Stimulated activated CD4-positive, alpha-beta T cell treated with anti-CD3 and anti-CD28 coated beads, Interleukin-1b, Interleukin-23, amount 100 ng/mL, for 48 hours (primary cell): ENCODE results near the gene GOSR1.
"Not testable (repeated sequence)": the region's sequence is repeated elsewhere in the genome, so short reads cannot be mapped to it uniquely, and the experiment has no call there.

Experiments
- DNase-seq: peaks from one replicate; pipeline ENCODE4 v3.0.0-alpha.2; 2020

GOSR1 gene

DNA sequence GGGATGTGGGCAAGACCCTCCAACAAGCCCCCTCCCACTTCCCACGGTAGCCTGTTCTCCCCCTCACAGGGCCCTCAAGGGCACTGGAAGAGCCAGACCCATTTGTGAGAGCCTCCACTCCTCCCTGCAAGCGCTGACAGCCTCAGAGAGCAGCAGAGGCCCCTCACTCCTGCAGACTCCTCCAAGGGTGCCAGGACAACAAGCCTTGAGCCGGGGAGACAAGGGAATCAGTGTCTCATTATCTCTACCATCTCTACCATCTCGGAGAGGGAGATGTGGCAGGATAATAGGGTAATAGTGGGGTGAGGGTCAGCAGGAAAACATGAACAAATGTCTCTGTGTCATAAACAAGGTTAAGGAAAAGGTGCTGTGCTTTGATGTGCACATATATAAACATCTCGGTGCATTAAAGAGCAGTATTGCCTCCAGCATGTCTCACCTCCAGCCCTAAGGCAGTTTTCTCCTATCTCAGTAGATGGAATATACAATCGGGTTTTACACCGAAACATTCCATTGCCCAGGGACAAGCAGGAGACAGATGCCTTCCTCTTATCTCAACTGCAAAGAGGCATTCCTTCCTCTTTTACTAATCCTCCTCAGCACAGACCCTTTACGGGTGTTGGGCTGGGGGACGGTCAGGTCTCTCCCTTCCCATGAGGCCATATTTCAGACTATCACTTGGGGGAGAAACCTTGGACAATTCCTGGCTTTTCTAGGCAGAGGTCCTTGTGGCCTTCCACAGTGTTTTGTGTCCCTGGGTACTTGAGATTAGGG lies 86.1 kb downstream of the GOSR1 start:
- not testable (repeated sequence) for DNase-seq

DNA sequence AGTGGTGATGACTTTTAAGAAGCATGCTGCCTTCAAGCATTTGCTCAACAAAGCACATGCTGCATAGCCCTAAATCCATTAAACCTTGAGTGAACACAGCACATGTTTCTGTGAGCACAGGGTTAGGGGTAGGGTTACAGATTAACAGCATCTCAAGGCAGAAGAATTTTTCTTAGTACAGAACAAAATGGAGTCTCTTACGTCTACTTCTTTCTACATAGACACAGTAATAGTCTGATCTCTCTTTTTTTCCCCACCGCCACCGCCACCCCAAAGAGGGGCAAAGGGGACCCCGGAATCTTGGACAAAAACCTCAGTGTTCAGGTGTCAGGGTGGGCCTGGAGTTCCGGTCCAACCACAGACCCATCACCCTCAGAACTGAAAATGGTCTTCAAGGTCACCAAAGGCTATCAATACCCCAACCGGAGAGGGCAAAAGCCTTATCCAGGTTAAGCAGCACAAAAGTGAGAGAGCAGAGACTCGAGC lies 86.7 kb downstream of the GOSR1 start:
- not testable (repeated sequence) for DNase-seq

DNA sequence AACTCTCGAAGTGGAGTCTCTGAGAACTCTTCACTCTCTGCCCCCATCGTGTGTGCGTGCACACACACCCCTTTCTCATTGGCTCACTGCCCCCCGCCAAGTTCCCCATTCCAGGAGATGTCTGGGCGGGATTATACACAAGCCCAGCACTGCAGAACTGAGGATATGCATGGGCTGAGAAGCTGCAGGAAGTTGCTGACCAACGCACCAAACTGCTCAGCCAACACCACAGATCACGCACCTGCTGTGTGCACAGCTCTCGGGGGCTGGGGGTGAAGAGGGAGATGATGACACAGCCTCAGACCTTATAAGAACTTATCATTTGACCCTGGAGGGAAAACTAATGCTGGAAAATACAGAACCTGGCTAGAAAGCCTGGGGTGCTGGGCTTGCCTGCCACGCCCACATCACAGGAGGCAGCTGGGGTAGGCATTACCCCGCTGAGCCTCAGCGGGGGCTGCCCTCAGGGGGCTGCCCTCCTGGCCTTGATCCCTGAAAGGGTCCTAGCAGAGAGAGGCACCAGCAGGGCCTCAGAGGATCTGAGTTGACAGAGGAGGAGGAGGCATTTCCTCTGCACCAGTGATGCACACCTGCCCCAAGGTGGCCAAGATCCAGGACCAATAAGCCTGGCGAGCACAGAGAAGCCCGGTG lies 87.3 kb downstream of the GOSR1 start:
- DNase-seq = not testable (repeated sequence)

DNA sequence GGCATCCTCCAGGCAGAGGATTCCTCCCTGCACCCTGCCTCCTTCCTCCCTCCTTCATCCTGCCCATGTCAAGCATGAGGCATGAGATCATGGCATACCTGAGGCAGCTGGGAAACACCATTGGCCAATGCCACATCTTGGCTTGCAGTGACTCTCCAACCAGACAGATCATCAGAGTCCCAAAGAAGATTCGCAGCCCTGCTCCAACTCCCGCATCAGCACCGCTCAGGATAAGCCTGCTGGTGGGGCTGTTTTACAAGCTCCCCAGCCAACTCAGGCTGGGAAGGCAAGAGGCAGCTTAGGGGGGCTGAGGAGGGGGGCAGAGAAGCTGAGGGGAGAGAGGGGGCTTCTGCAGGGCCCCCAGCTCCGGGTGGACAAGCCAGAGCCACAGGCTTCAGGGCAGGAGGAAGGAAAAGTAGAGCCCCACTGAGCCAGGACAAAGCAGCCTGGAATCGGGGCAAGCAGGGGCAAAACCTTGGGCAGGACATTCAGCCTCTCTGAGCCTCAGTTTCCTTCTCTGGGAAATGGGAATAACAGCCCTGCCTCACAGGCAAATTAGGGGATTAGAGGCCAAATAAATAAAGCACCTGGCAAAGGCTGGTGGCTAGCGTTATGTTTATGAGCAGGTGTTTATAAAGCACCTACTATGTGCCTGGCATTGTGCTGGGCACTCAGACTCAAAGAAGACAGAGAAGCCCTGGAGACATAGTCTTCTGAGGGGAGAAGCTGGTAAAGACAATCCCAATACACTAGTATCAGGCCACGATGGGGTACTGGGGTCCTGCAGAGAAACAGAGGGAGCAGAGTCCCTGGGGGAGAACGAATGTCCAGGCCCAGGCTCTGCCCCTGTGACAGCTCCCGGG lies 88.1 kb downstream of the GOSR1 start:
- no peak for DNase-seq

DNA sequence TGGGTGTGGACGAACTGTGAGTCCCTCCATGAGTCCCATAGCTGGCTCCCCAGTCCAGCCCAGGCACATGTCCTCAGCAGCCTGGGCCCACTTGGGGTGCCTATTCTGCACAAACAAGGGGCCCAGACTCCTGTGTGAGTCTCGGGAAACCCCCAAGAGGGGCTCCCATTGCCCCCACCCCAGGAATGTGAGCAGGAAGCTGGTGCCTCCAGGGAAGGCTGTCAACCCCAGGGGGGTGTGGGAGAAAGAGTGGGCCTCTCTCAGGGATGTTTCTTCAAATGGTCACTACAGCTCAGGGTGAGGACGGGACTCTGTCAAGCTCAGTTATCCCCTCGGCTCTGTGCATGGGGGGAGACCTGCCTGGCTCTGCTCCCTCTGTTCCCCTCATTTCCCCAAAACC lies 88.9 kb downstream of the GOSR1 start:
- not testable (repeated sequence) for DNase-seq

DNA sequence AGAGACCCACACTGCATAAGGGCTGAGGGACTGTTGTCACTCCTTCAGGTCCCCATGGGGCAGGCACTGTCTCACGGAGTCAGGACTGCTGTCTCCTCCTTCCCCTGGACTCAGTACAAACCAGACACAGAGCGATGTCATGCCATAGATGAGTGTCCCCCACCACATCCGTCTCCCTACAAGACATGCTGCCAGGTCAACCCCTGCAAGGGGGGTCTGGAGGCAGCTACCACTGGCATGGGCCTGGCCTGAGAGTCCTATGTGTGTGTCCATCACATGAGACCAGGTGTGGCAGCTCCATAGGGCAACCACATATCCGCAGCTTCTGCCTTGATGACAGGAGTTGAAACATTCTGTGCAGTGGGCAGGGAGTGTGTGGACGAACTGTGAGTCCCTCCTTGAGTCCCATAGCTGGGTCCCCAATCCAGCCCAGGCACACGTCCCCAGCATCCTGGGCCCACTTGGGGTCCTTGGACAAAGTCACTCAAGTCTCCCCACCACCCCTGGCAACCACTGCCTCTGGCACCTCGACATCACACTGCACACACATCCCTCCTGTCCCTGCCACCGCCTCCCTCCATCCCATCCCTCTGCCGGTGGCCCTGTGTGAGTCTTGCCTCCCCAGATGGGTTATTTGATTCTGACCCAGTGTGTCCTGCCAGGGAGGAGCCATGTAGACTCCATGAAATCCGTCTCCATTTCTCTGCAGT lies 89.5 kb downstream of the GOSR1 start:
- DNase-seq = not testable (repeated sequence)

DNA sequence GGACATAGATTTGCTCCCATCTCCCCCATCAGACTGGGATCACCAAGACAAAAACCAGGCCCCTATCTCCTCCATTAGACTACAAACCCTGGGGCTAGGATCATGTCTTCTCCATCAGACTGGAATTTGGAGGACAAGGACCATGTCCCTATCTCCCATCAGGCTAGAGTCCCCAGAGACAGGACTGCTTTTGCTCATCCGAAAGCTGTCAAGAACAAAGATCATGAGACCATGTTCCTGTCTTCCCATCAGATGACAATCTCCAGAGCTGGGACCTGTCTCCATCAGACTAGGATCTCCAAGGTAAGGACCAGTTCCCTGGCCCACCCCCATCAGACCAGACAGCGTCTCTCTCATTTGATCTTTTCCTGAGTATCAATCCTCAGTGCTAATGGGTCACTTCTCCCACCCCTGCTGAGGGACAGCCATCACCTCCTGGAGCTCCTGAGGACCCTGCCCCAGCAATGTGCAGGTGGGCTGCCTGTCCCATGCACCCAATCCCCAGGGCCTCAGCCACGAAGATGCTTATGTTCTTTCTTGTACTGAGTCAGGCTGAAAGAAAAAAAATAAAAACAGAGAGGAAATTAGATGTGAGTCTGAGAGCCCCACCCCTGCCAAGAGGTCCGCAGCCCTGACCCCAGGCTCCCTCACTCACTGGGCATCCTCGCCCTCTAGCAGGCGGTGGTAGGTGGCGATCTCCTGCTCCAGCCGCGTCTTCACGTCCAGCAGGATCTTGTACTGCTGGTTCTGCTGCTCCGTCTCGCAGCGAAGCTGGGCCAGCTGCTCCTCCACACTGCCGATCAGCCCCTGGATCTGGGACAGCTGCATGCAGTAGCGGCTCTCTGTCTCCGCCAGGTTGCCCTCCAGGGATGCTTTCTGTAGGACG lies 90.3 kb downstream of the GOSR1 start:
- no peak for DNase-seq

DNA sequence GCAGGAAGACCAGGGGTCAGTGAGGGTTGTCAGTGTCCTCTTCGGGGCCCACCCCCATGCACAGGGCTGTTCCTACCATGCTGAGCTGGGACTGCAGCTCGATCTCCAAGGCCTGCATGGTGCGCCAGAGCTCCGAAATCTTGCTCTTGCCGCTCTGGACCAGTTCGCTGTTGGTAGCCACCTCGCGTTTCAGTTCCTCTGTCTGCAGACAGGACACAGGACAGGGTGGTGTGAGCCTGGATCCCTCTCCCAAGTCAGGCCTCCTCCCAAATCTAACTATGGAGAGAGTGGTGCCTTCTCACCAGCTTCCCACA lies 90.9 kb downstream of the GOSR1 start:
- DNase-seq = no peak

DNA sequence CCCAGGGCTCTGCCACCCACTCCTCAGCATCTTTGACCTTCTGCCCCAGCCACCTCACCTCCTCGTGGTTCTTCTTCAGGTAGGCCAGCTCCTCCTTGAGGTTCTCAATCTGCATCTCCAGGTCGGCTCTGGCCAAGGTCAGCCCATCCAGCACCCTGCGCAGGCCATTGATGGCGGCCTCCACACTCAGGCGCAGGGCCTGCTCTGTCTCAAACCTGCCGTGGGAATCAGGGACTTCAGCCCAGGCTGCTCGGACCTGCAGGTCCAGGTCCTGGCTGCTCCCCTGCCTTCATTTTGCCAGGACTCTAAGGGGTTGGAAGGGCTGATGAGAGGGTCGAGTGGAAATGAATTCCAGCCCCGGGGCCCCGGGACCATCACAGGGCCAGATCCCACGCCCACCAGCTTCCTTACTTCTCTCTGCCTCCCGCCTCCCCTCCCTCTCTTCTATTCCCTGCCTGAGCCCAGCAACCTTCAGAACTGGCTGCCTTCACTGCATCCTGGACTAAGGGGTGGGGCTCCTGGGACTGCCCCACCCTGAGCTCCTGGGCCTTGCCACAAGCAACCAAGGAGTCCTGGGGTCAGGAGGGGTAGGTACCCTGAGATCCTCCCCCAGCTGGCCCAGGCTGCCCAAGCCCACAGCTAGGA lies 92.4 kb downstream of the GOSR1 start:
- DNase-seq = not testable (repeated sequence)

DNA sequence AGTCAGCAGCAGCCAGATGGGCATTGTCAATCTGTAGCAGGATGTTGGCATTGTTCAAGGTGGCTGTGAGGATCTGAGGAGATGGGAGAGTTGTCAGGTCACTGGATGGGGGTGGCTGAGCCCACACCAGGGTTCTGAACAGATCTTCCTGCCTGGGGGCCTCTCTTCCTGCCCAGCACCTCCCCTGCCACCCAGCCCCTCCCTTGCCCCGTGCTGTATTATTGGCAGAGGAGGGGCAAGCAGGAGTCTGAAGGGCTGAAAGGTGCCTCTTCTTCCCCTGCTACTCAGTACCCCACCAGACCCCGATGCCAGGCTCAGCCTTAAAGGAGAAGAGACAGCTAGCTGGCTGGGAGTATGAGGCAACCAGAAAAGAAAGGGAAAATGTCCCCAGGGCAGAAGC lies 93.0 kb downstream of the GOSR1 start:
- no peak for DNase-seq

DNA sequence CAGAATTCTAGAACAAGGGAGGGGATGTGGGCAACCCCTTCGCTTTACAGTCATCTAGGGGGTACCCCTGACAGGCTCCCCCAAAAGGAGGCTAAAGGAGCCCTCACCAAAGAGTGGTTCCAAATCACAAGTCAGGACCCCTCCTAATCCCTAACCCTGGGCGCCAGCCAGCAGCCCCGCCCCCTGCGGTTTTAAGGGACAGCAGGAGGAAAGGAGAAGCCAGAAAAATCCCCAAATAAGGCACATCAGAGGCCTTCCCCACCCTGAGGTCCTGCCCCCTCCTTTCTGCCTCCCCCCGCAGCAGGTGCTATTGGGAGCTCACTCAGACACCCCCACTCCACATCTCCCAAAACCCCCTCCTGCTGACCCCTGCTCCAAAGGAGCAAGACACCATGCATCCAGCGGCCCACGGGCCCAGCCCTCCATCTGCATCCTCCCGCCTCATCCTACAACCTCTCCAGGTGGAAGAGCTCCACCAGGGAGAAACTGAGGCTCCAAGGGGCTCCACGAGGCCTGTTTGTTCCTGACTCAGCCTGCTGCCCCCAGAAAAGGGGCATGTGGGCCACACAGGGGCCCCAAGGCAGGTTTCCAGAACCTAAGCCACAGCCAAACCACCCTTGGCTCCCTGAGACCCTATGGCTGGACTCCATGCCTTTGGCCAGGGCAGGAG lies 93.5 kb downstream of the GOSR1 start:
- no peak for DNase-seq

DNA sequence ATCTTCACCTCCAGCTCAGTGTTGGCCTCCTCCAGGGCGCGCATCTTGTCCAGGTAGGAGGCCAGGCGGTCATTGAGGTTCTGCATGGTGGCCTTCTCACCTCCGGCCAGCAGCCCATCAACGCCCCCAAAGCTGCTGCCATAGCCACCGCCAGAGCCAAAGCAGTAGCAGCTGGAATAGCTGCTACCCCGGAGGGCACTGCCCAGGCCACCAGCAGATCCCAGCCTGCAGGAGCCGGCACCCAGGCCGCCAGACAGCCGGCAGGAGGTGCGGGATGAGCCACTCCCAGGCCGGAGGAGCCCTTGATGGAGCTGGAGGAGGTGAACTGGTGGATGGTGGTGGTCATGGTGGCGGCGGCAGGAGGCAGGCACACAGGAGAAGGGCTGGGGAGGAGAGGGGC lies 94.2 kb downstream of the GOSR1 start:
- DNase-seq = not testable (repeated sequence)

DNA sequence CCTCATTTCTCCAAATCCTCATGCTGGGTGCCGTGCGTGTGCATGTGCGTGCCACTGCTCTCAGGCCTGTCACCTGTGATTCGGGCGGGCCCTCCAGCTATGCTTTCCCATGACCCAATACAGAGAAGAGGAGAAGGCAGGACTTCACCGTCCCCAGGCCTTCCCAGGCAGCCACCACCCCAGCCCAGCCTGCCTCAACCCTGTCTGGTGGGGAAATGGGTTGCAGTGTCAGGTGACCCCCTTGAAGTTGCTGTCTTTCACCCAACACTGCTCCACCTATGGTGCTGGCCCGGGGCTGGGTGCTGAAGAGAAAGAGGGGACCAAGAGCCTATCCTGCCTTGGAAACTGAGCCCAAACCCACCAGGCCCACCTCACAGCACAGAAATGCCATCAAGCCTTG lies 94.7 kb downstream of the GOSR1 start:
- no peak for DNase-seq

DNA sequence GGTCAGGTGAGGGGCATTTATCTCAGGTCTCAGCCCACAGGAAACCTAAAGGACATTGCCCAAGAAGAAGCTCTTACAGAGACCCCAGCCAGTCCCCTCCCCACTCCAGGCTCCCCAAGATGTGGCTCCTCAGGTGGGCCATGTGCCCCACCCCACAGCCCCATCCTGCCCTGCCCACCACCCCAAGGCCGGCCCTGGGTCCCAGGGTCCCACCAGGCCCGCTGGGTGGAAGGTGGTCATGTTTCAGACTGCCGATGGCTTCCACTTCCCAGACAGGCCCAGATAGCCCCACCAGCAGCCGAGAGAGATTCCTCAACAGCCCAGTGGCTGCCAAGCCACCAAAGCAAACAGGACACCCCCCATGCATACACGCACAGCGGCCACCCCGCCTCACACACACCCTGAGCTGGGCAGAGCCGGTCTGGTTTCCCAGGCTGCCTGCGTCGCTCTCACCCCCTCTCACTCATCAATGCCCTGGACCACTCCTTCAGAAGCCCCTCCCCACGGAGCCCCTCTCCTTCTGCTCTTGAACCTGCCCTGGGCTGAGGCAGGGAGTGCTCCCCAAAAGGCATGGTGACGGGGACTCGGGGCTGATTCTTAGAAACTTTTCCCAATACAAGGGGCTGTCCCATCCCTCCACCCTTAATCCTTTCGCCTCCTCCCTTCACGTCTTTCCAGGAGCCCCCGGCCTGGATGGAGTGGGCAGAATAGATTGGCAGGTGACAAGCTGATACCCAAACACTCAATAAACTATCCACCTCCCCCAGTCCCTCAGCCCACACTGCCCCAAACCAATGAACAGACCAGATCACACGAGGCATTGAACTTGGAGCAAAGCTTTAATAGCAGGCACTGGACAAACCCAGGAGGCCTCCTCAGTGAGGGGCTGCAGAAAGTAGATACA lies 95.7 kb downstream of the GOSR1 start:
- not testable (repeated sequence) for DNase-seq

DNA sequence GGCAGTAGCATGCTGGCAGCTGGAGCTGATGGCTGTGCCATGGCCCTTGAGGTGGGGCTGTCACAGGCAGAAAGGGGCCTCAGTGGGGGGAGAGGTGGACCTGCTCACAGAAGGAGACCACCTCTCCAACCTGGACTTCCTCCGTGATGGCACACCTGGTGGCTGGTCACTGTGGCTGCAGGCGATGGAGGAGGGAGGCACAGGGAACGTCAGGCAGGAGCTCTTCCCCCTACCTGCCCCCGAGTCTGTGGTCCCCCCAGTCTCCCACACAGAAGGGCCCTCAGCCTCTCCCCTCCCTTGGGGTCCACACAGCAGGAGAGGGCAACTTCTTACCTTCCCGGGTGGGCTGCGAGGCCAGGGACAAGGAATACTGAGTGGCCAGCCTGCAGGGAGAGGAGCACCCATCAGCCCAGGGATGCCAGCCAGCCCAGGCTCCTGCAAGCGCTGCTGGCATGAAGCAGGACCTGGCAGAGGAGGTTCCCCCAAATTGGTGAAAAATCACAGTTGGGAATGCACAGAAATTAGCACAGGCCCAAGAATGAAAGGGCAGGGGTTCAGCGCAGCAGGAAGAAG lies 96.5 kb downstream of the GOSR1 start:
- DNase-seq = no peak

DNA sequence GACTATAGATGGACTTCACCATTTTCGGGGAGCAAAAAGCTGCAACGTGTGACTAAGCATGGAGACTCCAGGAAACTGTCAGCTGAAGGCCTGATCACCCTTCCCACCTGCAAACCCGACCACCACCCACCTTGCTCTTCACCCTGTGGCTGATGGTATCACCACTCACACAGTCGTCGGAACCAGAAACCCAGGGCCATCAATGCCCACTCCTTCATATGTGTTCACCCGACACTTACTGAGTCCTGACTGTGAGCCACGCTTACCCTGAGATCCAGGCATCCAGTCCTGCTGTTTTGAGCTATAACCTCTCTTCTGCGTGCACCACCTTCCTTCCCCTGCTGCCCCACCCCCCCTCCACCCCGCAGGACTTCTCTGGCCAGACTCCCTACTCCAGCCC lies 97.1 kb downstream of the GOSR1 start:
- DNase-seq = not testable (repeated sequence)

DNA sequence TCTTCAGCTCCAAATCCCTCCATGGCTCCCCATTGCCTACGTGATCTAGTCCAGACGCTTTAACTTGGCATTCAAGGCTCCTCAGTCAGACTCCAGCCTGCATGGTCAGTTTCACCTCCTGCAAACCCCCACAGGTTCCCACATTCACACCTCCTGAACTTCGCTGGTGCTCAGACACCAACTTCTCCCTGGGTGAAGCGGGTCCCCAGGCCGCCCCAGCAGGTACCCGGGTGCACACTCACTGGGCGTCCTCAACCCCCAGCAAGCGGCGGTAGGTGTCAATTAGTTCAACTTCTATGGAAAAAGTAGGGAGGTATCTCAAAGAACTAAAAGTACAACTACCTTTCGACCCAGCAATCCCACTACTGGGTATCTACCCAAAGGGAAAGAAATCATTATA lies 97.6 kb downstream of the GOSR1 start:
- not testable (repeated sequence) for DNase-seq

DNA sequence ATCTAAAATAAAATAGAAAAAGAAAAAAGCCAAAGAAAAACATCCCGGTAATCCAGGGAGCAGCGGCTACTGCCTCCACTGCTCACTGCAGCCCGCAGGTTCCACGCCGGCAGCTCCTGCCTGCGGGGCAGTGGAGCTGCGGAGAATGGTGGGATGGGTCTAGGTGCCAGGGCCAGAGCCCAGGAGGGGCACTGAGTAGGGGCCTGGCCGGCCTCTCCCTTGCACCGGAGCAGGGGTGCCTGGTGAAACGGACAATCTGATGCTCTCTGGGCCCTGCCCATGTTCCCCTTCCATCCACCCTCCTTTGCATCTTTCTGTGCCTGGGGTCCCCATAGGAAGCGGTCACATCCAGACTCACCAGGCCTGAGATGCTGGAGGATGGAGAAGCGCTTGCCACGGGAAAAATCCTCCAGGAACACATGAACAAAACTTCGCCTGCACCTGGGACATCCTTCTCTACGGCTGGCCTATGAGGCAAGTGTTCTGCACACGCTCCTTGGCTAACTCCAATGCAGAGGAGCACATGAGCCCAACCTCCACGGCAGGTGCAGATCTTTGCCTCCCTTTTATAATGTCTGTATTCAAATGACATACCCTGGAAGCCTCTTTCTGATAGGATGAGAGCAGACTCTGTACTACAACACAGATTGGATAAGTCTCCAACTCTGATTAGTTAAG lies 98.6 kb downstream of the GOSR1 start:
- not testable (repeated sequence) for DNase-seq
